KBM-7 (cell line): ENCODE data around the gene TMEM214.
A peak's percentile ranks its signal among the peaks of the same experiment; 100 is the strongest.

Source experiments
- DNase-seq: peaks from one replicate; pipeline ENCODE4 v3.0.0-alpha.2; 2015
- in situ Hi-C: fragments of 300-500 bp; cut with MboI; formaldehyde crosslinking; loops from 2 replicates; pipeline ENCODE4 v1.14.3; 2020; ENCODE audit warnings: low sequenced_read_pairs, low pct_unique_long_range_greater_than_20kb, mixed read lengths

TMEM214 gene

GRCh38 chr2:27076323-27076722 is 43.6 kb downstream of the TMEM214 start:
- in situ Hi-C loops: no loop called here
- DNase-seq: no peak

GRCh38 chr2:27077231-27077630 is 44.5 kb downstream of the TMEM214 start:
- DNase-seq: no peak
- in situ Hi-C loops: no loop called here

DNA sequence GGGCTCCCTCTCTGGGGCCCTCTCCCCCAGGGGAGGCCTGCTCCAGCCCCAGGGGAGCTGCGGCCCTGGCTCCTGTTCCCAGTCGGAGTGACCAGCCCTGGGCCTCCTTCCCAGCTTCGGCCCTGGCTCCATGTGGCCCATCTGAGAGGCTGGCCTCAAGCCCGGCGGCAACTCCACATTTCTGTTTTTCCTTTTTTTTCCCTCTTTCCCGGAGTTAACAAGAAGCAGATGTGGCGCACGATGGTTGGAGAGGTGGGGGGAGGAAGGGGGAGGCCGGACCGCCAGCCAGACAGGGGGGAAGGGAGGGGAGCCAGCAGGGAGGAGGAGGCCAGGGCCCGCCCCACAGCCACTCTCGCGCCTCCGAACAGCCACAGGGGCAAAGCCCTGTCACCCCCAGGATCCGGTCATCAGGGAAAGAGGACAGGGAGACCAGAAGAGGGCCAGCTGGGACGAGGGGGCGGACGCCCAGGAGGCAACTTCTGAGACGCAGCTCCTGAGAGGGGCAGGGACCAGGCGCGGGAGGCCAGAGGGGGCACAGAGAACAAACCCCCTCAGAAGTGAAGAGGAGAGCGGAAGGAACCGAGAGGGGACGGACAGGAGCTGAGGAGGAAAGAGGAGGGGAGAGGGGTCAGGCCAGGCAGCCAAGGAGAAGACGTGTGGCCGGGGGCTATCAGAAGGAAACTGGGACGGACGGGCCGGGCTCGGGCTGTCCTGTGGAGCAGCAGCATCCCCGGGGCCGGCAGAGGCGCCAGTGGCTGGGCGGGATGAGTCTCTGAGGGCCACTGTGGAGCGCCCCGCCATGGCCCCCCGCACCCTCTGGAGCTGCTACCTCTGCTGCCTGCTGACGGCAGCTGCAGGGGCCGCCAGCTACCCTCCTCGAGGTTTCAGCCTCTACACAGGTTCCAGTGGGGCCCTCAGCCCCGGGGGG is 45.8 kb downstream of the TMEM214 start, which contains the start of gene EMILIN1:
Gene EMILIN1 (plus strand): TSS at position 349 of the 928 bp plus-strand sequence. CDS start 451 bp downstream, at position 800.
- DNase-seq: peak; percentile 61
- in situ Hi-C loops: no loop called here

GRCh38 chr2:27079233-27080139 is 46.7 kb downstream of the TMEM214 start:
- DNase-seq: no peak
- in situ Hi-C loops: no loop called here

DNA sequence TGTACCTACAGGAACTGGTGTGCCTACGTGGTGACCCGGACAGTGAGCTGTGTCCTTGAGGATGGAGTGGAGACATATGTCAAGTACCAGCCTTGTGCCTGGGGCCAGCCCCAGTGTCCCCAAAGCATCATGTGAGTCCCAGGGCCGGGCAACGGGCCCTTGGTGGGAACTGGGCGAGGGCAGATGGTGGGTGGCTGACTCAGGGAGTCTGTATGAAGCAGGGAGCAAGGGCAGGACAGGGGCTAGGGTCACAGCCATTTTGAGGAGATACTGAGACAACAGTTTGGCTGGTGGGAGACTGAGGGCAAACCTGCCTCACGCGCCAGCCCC is 47.3 kb downstream of the TMEM214 start:
- no peak for DNase-seq
- in situ Hi-C loops: no loop called here

GRCh38 chr2:27080603-27080936 is 47.8 kb downstream of the TMEM214 start:
- in situ Hi-C loops: no loop called here
- DNase-seq: no peak

GRCh38 chr2:27081984-27082772 is 49.4 kb downstream of the TMEM214 start:
- in situ Hi-C loops: no loop called here
- no peak for DNase-seq

- in situ Hi-C loops: no loop called here
- no peak for DNase-seq
These were observed 50.1 kb downstream of the TMEM214 start for GRCh38 chr2:27082773-27083409.

DNA sequence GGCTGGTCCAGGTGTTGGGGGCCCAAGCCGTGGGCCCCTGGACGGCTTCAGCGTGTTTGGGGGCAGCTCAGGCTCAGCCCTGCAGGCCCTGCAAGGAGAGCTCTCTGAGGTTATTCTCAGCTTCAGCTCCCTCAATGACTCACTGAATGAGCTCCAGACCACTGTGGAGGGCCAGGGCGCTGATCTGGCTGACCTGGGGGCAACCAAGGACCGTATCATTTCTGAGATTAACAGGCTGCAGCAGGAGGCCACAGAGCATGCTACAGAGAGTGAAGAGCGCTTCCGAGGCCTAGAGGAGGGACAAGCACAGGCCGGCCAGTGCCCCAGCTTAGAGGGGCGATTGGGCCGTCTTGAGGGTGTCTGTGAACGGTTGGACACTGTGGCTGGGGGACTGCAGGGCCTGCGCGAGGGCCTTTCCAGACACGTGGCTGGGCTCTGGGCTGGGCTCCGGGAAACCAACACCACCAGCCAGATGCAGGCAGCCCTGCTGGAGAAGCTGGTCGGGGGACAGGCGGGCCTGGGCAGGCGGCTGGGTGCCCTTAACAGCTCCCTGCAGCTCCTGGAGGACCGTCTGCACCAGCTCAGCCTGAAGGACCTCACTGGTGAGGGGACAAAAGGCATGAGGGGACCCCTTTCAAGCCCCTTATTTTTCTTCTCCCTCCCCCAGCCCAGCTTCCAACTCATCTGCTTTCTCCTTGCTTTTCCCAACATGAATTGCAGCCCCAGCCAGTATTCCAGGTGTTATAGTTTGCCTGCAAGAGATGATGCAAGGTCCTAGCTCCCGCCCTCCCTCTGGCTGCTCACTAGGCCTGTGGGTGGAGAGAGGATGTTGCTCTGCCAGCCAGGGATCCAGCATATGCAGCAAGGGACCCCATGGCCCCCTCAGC is 50.9 kb downstream of the TMEM214 start:
- DNase-seq: no peak
- in situ Hi-C loops: no loop called here

DNA sequence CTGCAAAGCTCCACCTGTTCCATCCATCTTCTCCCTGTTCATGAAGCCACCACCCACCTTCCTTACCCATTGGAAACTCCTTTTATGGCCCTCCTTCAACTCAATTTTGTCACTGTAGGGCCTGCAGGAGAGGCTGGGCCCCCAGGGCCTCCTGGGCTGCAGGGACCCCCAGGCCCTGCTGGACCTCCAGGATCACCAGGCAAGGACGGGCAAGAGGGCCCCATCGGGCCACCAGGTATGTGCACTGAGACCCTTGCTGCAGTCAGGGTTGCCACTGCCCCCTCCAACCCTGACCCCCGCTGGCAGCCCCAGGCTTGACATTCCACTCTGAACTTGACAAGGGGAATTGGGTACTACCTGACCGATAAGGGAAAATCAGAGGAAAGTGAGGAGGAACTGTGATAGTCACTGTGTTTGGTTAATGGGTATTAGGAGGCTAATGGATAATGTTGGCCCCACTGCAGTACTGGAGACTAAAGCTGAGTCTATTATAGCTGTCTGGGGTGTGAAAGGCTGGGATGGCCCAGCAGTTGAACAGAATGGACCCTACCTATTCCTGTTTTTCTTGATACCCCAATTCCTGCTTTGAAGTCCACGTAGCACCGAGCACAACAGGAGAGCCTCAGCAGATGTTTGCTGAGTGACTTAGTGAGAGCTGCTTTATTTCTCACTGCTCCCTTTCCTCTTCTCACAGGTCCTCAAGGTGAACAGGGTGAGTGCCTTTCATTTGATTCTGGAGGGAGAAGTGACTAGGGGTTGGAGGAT is 51.7 kb downstream of the TMEM214 start:
- DNase-seq: no peak
- in situ Hi-C loops: no loop called here

GRCh38 chr2:27085062-27085672 is 52.4 kb downstream of the TMEM214 start:
- in situ Hi-C loops: no loop called here
- DNase-seq: no peak

DNA sequence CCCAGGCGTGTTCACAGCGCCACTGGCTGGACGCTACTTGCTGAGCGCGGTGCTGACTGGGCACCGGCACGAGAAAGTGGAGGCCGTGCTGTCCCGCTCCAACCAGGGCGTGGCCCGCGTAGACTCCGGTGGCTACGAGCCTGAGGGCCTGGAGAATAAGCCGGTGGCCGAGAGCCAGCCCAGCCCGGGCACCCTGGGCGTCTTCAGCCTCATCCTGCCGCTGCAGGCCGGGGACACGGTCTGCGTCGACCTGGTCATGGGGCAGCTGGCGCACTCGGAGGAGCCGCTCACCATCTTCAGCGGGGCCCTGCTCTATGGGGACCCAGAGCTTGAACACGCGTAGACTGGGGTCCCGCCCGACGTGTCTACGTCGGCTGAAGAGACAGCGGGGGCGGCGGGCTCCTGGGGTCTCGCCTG is 52.9 kb downstream of the TMEM214 start:
- DNase-seq: no peak
- in situ Hi-C loops: no loop called here

- in situ Hi-C loops: no loop called here
- DNase-seq: peak; percentile 95
These were observed 53.4 kb downstream of the TMEM214 start for GRCh38 chr2:27086090-27086723.

- DNase-seq: no peak
These were observed 54.2 kb downstream of the TMEM214 start, which contains the start of gene KHK for GRCh38 chr2:27086724-27087593. TSS of gene KHK (plus strand) at chr2:27086772. CDS start at chr2:27087260, 488 bp downstream.

DNA sequence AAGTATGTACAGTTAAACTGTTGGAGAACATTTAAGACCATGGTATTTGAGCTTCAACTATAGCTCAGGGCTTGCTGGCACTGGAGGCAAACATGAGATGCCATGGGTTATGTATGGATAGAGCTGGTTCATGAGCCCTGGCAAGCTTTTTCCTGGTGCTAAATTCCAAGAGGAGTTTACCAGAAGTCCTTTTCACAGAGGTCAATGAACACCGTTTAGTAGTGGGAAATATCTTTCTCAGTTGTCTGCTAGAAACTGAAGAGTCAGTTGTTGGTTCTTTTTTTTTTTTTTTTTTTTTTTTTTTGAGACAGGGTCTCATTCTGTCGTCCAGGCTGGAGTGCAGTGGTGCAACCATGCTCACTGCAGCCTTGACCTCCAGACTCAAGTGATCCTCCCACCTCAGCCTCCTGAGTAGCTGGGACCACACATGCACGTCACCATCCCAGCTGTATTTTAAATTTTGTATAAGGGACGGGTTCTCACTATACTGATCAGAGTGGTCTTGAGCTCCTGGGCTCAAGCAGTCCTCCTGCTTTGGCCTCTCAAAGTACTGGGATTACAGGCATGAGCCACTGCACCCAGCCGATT is 55.2 kb downstream of the TMEM214 start:
- in situ Hi-C loops: no loop called here
- no peak for DNase-seq

More at GRCh38 chr2:27086724-27087593, 54.2 kb downstream of the TMEM214 start, which contains the start of gene KHK:
- in situ Hi-C loops: no loop called here
